Measurements from ENCODE around the gene RRBP1.

RRBP1 gene

DNA sequence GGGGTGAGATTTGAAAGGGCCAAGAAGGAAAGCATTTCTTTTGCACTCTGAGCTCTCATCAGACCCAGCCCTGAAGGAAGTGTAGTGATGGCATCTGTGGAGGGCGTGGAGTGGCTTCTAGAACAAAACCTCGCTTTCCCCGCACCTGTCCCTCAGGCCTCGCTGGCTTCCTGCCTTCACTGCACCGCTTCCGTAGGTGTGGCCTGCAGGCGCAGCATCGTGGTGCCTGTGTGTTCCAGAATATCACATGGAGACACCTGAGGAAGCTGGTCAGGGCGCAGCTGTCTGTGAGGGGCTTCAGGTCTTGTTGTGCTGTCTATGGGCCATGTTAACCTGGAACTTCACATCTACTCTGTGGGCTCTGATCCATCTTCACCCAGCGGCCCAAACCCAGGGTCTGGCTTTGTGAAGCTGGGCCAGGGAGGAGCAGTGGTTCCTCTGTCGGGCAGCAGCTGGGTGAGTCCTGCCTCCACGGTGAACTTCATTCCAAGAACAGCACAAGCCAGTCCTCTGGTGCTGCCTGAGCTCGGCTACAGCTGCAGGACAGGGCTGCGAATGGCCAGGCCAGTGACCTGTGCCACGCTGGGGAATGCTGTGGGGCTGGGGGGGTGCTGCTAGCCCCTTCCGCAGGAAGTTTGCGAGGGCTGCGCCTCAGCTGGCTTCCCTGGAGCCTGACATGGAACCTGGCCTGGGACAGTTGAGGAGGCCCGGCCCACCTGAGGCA lies 71.3 kb downstream of the RRBP1 start:
- WGBS (ENCODE audit: insufficient coverage) = 60% methylated on average over 19 of the region's 19 CpGs
- peak; percentile 16 to 83 (median 74) for DNase-seq
- Histone ChIP-seq H3K4me1 (ENCODE audit: control extremely low read depth in 1 of 4, control insufficient read depth in 4 of 4, insufficient read depth in 4 of 4, low read length in 3 of 4) (peaks cover 6 to 56% (median 39%) of the 10 kb centered on the region in 4 experiments), H3K9me3 (ENCODE audit: control extremely low read depth in 1 of 5, control insufficient read depth in 4 of 5, insufficient read depth in 2 of 5, low read depth in 1 of 5, low read length in 4 of 5) (no peaks in the 10 kb centered on the region), H3K4me3 (ENCODE audit: control insufficient read depth in 1 of 7, extremely low read depth in 1 of 7, insufficient read depth in 4 of 7, low read depth in 2 of 7, low read length in 6 of 7) (no peak overlapping the region), H3K27me3 (replicated peaks in 2 of 5; ENCODE audit: control insufficient read depth in 4 of 5, insufficient read depth in 5 of 5, low read length in 4 of 5) (no peaks in the 10 kb centered on the region), H3K36me3 (ENCODE audit: control insufficient read depth in 4 of 4, insufficient read depth in 4 of 4, low read length in 3 of 4) (peaks cover 0 to 36% (median 18%) of the 10 kb centered on the region in 4 experiments), H3K27ac (ENCODE audit: insufficient read depth in 1 of 2, low read depth in 1 of 2, low read length in 2 of 2, poor library complexity in 1 of 2, severe bottlenecking in 2 of 2) (no peak overlapping the region)
- ChIA-PET CTCF (interaction anchor here (0.6 to 2.0 kb wide), 7 partner anchors 10 to 385 kb away, joined by 3 to 9 read pairs (median 4); partner anchors contain the start of gene DSTN), POLR2A (interaction anchor here (1.0 kb wide), 1 partner anchor 41 kb away, joined by 3 read pairs; the partner anchor contains the start of gene DSTN)

DNA sequence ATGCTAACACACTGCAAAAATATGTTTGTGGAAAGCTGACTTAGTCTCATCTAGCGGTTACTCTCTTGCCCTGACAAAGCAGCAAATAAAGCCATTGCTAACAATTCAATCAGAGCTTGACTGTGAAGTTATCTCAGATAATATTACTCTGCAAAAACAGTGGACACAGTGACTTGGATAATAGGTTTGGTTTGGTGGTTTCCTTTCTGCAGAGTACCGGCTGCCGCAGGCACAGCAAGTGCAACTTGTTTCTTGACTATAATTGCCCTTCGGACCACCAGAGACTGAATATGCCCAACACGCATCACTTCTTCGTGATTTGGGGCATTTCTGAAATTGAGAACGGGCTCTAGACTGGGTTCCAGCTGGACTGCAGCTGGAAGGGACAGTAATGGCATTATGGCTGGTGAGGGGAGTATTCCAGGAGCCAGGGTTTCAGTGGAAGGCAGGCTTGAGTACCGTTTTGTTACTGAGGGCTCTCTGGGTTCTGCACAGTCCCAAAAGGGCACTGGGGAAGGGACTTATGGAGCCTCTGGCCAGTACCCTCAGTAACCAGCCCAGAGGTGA lies 72.1 kb downstream of the RRBP1 start:
- WGBS (ENCODE audit: insufficient coverage) = 51% methylated on average over 8 of the region's 8 CpGs
- Histone ChIP-seq H3K36me3 (ENCODE audit: control insufficient read depth in 4 of 4, insufficient read depth in 4 of 4, low read length in 3 of 4) (peaks cover 2 to 35% (median 19%) of the 10 kb centered on the region in 4 experiments), H3K9me3 (ENCODE audit: control extremely low read depth in 1 of 5, control insufficient read depth in 4 of 5, insufficient read depth in 2 of 5, low read depth in 1 of 5, low read length in 4 of 5) (no peaks in the 10 kb centered on the region), H3K27me3 (replicated peaks in 2 of 5; ENCODE audit: control insufficient read depth in 4 of 5, insufficient read depth in 5 of 5, low read length in 4 of 5) (no peaks in the 10 kb centered on the region), H3K27ac (ENCODE audit: insufficient read depth in 1 of 2, low read depth in 1 of 2, low read length in 2 of 2, poor library complexity in 1 of 2, severe bottlenecking in 2 of 2) (no peak overlapping the region), H3K4me3 (ENCODE audit: control insufficient read depth in 1 of 7, extremely low read depth in 1 of 7, insufficient read depth in 4 of 7, low read depth in 2 of 7, low read length in 6 of 7) (peak overlapping the region in 1 of 7 experiments; percentile 55), H3K4me1 (ENCODE audit: control extremely low read depth in 1 of 4, control insufficient read depth in 4 of 4, insufficient read depth in 4 of 4, low read length in 3 of 4) (peaks cover 6 to 47% (median 33%) of the 10 kb centered on the region in 4 experiments)
- ChIA-PET CTCF (interaction anchor here (0.8 to 2.0 kb wide), 5 partner anchors 9 to 73 kb away, joined by 3 to 9 read pairs (median 4); partner anchors contain the start of gene DSTN), POLR2A (interaction anchor here (1.0 kb wide), 1 partner anchor 40 kb away, joined by 3 read pairs; the partner anchor contains the start of gene DSTN)
- DNase-seq = peak; percentile 13 to 69 (median 59)

DNA sequence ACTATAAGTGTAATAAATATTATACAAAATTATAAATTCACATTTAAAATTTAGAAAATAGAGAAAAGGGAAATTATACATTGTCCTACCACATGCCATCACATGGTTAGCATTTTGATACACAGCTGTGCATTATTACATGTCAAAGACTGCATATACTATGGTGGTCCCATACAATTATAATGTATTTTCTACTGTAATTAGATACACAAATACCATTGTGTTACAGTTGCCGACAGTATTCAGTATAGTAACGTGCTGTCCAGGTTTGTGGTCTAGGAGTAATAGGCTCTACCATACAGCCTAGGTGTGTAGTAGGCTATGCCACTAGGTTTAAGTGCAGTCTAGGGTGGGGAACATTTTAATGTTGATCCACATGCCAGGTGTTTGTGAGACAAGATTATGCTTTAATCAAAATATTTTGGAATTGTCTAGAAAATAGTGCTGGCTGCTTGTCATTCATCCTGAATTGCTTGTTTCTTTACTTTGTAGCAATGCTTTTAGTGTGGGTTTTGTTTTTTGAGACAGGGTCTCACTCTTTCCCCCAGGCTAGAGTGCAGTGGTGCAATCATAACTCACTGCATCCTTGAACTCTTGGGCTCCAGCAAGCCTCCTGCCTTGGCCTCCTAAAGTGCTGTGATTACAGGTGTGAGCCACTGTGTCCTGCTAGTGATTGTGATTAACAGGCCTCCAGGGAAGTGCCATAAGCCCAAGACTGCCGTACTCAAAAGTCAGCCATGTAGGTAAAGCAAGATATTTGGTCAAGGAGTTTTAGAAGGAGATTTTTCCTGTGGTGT lies 73.1 kb downstream of the RRBP1 start:
- H3K4me3 ChIP-seq (ENCODE audit: control insufficient read depth in 1 of 7, extremely low read depth in 1 of 7, insufficient read depth in 4 of 7, low read depth in 2 of 7, low read length in 6 of 7) = no peak overlapping the region
- 100% methylated on average over 3 of the region's 3 CpGs for WGBS (ENCODE audit: insufficient coverage)
- H3K4me1 ChIP-seq (ENCODE audit: control extremely low read depth in 1 of 4, control insufficient read depth in 4 of 4, insufficient read depth in 4 of 4, low read length in 3 of 4) = peaks cover 6 to 43% (median 33%) of the 10 kb centered on the region in 4 experiments
- no peaks in the 10 kb centered on the region for H3K9me3 ChIP-seq (ENCODE audit: control extremely low read depth in 1 of 5, control insufficient read depth in 4 of 5, insufficient read depth in 2 of 5, low read depth in 1 of 5, low read length in 4 of 5)
- no peak for DNase-seq
- H3K36me3 ChIP-seq (ENCODE audit: control insufficient read depth in 4 of 4, insufficient read depth in 4 of 4, low read length in 3 of 4) = peaks cover 2 to 30% (median 18%) of the 10 kb centered on the region in 4 experiments
- POLR2A ChIA-PET = no interaction called here
- no peaks in the 10 kb centered on the region for H3K27me3 ChIP-seq (replicated peaks in 2 of 5; ENCODE audit: control insufficient read depth in 4 of 5, insufficient read depth in 5 of 5, low read length in 4 of 5)
- CTCF ChIA-PET = no interaction called here
- no peak overlapping the region for H3K27ac ChIP-seq (ENCODE audit: insufficient read depth in 1 of 2, low read depth in 1 of 2, low read length in 2 of 2, poor library complexity in 1 of 2, severe bottlenecking in 2 of 2)

DNA sequence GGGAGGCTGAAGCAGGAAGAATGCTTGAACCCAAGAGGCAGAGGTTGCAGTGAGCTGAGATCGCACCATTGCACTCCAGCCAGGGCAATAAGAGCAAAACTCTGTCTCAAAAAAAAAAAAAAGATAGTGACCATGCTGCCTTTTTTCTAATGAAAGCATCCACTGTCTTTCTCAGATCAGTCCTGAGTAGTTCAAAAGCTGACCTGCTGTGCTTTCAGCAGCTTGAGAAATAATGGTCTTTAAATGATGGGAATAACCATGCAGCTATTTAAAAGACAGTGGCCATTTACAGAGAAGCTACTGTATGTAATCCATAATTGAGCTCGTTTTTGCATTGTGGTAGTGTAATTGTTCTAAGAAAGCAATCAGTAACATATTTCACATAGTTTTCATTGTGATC lies 76.0 kb downstream of the RRBP1 start:
- POLR2A ChIA-PET = no interaction called here

DNA sequence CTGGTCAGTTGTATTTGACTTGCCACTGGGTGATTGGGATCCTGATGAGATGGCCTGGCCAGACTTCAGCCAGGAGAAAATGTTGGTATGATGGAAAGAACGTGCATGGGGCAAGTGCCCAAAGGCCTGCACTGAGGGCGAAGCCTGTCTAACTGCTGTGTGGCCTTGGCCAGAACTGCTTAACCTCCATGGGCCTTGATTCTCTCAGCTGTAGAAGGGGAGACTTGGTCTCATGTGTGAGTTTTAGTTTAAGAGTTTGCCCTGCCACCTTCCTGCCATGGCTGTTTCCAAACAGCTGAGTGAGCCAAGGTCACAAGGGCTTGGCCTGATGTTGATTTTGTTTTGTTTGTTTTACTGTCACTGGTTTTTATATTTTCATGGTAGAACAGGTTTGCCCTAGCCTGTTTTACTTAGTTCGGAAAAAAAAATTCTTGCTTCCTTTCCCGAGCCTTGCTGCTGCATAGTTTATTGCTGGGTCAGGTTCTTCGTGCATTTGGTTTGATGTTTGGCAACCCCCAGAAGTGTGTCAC lies 76.8 kb downstream of the RRBP1 start:
- H3K9me3 ChIP-seq (ENCODE audit: control extremely low read depth in 1 of 5, control insufficient read depth in 4 of 5, insufficient read depth in 2 of 5, low read depth in 1 of 5, low read length in 4 of 5) = no peaks in the 10 kb centered on the region
- DNase-seq = no peak
- POLR2A ChIA-PET = no interaction called here
- CTCF ChIA-PET = interaction anchor here (1.3 to 1.5 kb wide), 2 partner anchors 13 to 61 kb away, joined by 3 to 5 read pairs; no protein-coding TSS in a partner anchor
- H3K27me3 ChIP-seq (replicated peaks in 2 of 5; ENCODE audit: control insufficient read depth in 4 of 5, insufficient read depth in 5 of 5, low read length in 4 of 5) = no peaks in the 10 kb centered on the region
- H3K36me3 ChIP-seq (ENCODE audit: control insufficient read depth in 4 of 4, insufficient read depth in 4 of 4, low read length in 3 of 4) = peaks cover 2 to 24% (median 18%) of the 10 kb centered on the region in 4 experiments
- no peak overlapping the region for H3K4me3 ChIP-seq (ENCODE audit: control insufficient read depth in 1 of 7, extremely low read depth in 1 of 7, insufficient read depth in 4 of 7, low read depth in 2 of 7, low read length in 6 of 7)
- H3K4me1 ChIP-seq (ENCODE audit: control extremely low read depth in 1 of 4, control insufficient read depth in 4 of 4, insufficient read depth in 4 of 4, low read length in 3 of 4) = peaks cover 6 to 15% (median 11%) of the 10 kb centered on the region in 4 experiments
- WGBS (ENCODE audit: insufficient coverage) = 95% methylated on average over 4 of the region's 5 CpGs
- no peak overlapping the region for H3K27ac ChIP-seq (ENCODE audit: insufficient read depth in 1 of 2, low read depth in 1 of 2, low read length in 2 of 2, poor library complexity in 1 of 2, severe bottlenecking in 2 of 2)

More for the DNA sequence above, 76.0 kb downstream of the RRBP1 start:
- Histone ChIP-seq H3K27me3 (replicated peaks in 2 of 5; ENCODE audit: control insufficient read depth in 4 of 5, insufficient read depth in 5 of 5, low read length in 4 of 5) (no peaks in the 10 kb centered on the region), H3K36me3 (ENCODE audit: control insufficient read depth in 4 of 4, insufficient read depth in 4 of 4, low read length in 3 of 4) (peaks cover 2 to 24% (median 18%) of the 10 kb centered on the region in 4 experiments), H3K27ac (ENCODE audit: insufficient read depth in 1 of 2, low read depth in 1 of 2, low read length in 2 of 2, poor library complexity in 1 of 2, severe bottlenecking in 2 of 2) (no peak overlapping the region), H3K4me1 (ENCODE audit: control extremely low read depth in 1 of 4, control insufficient read depth in 4 of 4, insufficient read depth in 4 of 4, low read length in 3 of 4) (peaks cover 6 to 23% (median 18%) of the 10 kb centered on the region in 4 experiments), H3K4me3 (ENCODE audit: control insufficient read depth in 1 of 7, extremely low read depth in 1 of 7, insufficient read depth in 4 of 7, low read depth in 2 of 7, low read length in 6 of 7) (no peak overlapping the region), H3K9me3 (ENCODE audit: control extremely low read depth in 1 of 5, control insufficient read depth in 4 of 5, insufficient read depth in 2 of 5, low read depth in 1 of 5, low read length in 4 of 5) (no peaks in the 10 kb centered on the region)
- no peak for DNase-seq
- WGBS (ENCODE audit: insufficient coverage) = 100% methylated on average over 1 of the region's 2 CpGs
- CTCF ChIA-PET = interaction anchor here (0.6 to 1.5 kb wide), 3 partner anchors 12 to 682 kb away, joined by 3 to 5 read pairs (median 3); no protein-coding TSS in a partner anchor

DNA sequence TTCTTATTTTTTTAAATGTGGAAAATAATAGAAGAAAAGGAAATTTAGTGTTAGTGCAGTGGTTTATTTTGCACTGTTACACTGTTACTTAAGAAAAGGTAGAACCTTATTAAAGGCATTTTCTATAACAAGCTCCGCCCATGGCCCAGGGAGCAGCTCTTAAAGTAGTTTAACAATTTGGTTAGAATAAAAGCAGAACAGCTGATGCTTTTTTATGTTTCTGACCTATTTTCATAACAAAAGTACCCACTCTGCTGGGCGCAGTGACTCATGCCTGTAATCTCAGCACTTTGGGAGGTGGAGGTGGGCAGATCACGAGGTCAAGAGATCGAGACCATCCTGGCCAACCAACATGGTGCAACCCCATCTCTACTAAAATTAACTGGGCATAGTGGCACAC lies 79.5 kb downstream of the RRBP1 start:
- Histone ChIP-seq H3K27ac (ENCODE audit: insufficient read depth in 1 of 2, low read depth in 1 of 2, low read length in 2 of 2, poor library complexity in 1 of 2, severe bottlenecking in 2 of 2) (no peak overlapping the region), H3K4me3 (ENCODE audit: control insufficient read depth in 1 of 7, extremely low read depth in 1 of 7, insufficient read depth in 4 of 7, low read depth in 2 of 7, low read length in 6 of 7) (no peak overlapping the region), H3K9me3 (ENCODE audit: control extremely low read depth in 1 of 5, control insufficient read depth in 4 of 5, insufficient read depth in 2 of 5, low read depth in 1 of 5, low read length in 4 of 5) (peaks cover 0 to 3% (median 0%) of the 10 kb centered on the region in 5 experiments), H3K36me3 (ENCODE audit: control insufficient read depth in 4 of 4, insufficient read depth in 4 of 4, low read length in 3 of 4) (peaks cover 2 to 20% (median 16%) of the 10 kb centered on the region in 4 experiments), H3K4me1 (ENCODE audit: control extremely low read depth in 1 of 4, control insufficient read depth in 4 of 4, insufficient read depth in 4 of 4, low read length in 3 of 4) (no peaks in the 10 kb centered on the region), H3K27me3 (replicated peaks in 2 of 5; ENCODE audit: control insufficient read depth in 4 of 5, insufficient read depth in 5 of 5, low read length in 4 of 5) (no peaks in the 10 kb centered on the region)
- DNase-seq = no peak
- 96% methylated on average over 3 of the region's 4 CpGs for WGBS (ENCODE audit: insufficient coverage)
- ChIA-PET CTCF (interaction anchor here (0.7 to 1.9 kb wide), 7 partner anchors 9 to 336 kb away, joined by 3 to 6 read pairs (median 4); no protein-coding TSS in a partner anchor), POLR2A (no interaction called here)

Measured in common myeloid progenitor, CD34-positive (primary cell).